ENCODE data around the gene CDK17. TPM values are rescaled to one million over a fixed set of nuclear protein-coding genes. Genes with fewer than 3 reads are reported as not detected.
"Not testable (repeated sequence)": the region's sequence is repeated elsewhere in the genome, so short reads cannot be mapped to it uniquely, and the experiment has no call there.

Gene CDK17
- polyA plus RNA-seq, 1 donor: 35.2 TPM

DNA sequence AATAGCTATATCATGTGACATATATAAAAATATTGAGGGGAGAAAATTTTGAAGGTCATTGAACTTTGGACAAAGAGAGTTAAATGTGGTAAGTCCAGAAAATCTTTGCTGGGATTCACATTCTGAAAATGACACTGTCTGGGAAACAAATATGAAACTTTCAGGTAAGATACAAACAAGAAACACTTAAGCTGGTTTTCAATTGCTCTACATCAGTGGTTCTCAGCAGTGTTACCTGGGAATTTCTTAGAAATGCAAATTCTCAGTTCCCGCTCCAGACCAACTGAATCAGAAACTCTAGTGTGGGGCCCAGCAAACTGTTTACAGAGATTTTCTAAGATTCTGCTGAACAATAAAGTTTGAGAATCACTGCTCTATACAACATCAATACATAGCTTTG is 3.6 kb upstream of the CDK17 start:
- no peaks in the 10 kb centered on the region for H3K27me3 ChIP-seq (ENCODE audit: control insufficient read depth, insufficient read depth, low read length)
- no peaks in the 10 kb centered on the region for H3K36me3 ChIP-seq (ENCODE audit: control insufficient read depth, insufficient read depth, low read length)
- no CpG with 5 or more reads among the region's 1 CpG for WGBS (ENCODE audit: insufficient coverage, low lambda C conversion rate)
- H3K4me3 ChIP-seq (ENCODE audit: low read length): no peak overlapping the region
- no peak for DNase-seq
- no peaks in the 10 kb centered on the region for H3K9me3 ChIP-seq (ENCODE audit: control insufficient read depth, low read depth, low read length)
- no peak overlapping the region for H3K27ac ChIP-seq (ENCODE audit: low read length)
- no peaks in the 10 kb centered on the region for H3K4me1 ChIP-seq (ENCODE audit: control insufficient read depth, insufficient read depth, low read length)

DNA sequence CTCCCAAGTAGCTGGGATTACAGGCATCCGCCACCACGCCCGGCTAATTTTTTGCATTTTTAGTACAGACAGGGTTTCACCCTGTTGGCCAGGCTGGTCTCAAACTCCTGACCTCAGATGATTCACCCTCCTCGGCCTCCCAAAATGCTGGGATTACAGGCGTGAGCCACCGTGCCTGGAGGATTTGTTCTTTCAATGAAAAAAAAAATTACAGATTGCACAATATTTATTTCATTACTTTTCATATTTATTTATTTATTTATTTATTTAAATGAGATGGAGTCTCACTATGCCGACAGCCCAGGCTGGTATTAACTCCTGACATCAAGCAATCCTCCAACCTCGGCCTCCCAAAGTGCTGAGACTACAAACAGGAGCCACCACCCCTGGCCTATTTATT is 2.3 kb upstream of the CDK17 start:
- not testable (repeated sequence) for H3K27me3 ChIP-seq (ENCODE audit: control insufficient read depth, insufficient read depth, low read length); H3K27ac ChIP-seq (ENCODE audit: low read length); H3K4me3 ChIP-seq (ENCODE audit: low read length); H3K36me3 ChIP-seq (ENCODE audit: control insufficient read depth, insufficient read depth, low read length); H3K4me1 ChIP-seq (ENCODE audit: control insufficient read depth, insufficient read depth, low read length); H3K9me3 ChIP-seq (ENCODE audit: control insufficient read depth, low read depth, low read length); DNase-seq
- no CpG with 5 or more reads among the region's 8 CpGs for WGBS (ENCODE audit: insufficient coverage, low lambda C conversion rate)

DNA sequence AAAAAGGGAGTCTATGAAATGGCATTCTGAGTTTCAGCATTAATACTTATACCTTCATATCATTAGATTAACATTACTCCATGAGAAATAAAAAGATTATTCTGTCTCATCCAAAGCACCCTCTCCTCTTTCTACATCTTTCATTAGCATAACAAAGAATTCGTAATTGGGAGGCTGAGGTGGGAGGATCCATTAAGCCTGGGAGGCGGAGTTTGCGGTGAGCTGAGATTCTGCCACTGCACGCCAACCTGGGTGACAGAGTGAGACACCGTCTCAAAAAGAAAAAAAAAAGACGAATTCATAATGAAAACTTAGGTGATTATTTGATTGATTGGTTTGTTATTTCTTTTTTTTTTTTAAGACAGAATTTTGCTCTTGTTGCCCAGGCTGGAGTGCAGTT is 1.8 kb upstream of the CDK17 start:
- Histone ChIP-seq H3K4me3 (ENCODE audit: low read length) (no peak overlapping the region), H3K36me3 (ENCODE audit: control insufficient read depth, insufficient read depth, low read length) (no peaks in the 10 kb centered on the region), H3K27ac (ENCODE audit: low read length) (no peak overlapping the region), H3K27me3 (ENCODE audit: control insufficient read depth, insufficient read depth, low read length) (no peaks in the 10 kb centered on the region), H3K9me3 (ENCODE audit: control insufficient read depth, low read depth, low read length) (no peaks in the 10 kb centered on the region), H3K4me1 (ENCODE audit: control insufficient read depth, insufficient read depth, low read length) (peaks cover 5% of the 10 kb centered on the region)
- no peak for DNase-seq
- WGBS (ENCODE audit: insufficient coverage, low lambda C conversion rate): 89% methylated on average over 5 of the region's 6 CpGs

DNA sequence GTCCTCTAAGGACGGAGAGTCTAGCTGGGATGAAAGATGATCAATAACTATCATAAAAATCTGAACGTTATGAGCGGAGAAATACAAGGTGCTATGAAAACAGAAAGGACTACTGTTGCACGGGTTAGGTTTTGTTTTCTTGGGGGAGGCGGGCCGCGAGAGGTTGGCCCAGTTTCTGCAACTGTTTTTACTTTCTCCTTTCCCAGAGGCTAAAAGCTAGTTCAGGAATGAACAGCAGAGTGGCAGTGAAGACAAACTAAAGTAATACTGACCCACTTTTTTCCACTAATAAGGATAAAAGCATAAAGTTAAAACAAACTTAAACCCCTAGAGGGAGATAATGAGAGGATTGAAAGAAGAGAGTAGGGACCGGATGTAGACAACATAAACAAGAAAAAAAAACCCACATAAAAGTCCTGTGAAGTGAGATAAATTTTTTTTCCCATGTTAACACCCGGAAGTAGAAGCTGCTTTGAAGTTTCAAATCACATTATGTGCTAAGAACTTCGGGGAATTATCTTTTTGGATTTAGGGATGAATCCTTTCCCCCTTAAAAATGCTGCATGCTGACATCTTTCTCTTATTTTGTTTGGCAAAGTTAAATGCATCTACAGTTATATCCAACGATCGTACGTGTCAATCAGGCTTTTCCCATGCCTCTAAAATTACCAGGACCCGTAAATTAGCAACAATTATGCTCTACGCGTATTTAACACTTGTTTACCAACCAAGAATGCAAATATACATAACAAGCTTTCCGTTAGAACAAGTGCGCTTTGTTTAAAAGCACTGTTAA is 1.0 kb upstream of the CDK17 start:
- Histone ChIP-seq H3K27me3 (ENCODE audit: control insufficient read depth, insufficient read depth, low read length) (no peaks in the 10 kb centered on the region), H3K27ac (ENCODE audit: low read length) (peak overlapping the region; percentile 92), H3K36me3 (ENCODE audit: control insufficient read depth, insufficient read depth, low read length) (no peaks in the 10 kb centered on the region), H3K4me3 (ENCODE audit: low read length) (peak overlapping the region; percentile 97), H3K4me1 (ENCODE audit: control insufficient read depth, insufficient read depth, low read length) (peaks cover 5% of the 10 kb centered on the region), H3K9me3 (ENCODE audit: control insufficient read depth, low read depth, low read length) (no peaks in the 10 kb centered on the region)
- DNase-seq: peak in 1 of 2 donors; percentile 66
- 27% methylated on average over 5 of the region's 18 CpGs for WGBS (ENCODE audit: insufficient coverage, low lambda C conversion rate)

DNA sequence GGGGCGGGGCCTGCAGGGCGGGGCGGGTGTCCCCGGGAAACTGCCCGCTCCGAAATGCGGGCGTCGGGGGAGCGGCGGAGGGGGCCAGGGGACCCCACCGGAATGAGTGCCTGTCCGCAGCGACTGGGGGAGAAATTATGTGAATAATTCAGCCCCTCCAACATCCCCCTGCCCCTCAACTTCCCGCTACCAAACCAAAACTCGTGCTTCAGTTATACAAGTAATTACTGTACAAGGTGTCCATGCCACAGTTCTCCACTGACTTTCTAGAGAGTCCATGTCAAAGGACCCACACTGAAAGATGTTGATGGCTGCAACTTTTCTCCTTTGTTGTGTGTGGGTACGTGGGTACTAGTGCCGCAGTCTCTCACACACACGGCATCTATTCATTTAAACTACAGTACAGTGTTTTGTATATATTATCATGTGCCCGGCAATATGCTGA is 414 bp upstream of the CDK17 start:
- 0% methylated on average over 1 of the region's 20 CpGs for WGBS (ENCODE audit: insufficient coverage, low lambda C conversion rate)
- peak; percentile 22 to 76 for DNase-seq
- H3K27ac ChIP-seq (ENCODE audit: low read length): peak overlapping the region; percentile 92

DNA sequence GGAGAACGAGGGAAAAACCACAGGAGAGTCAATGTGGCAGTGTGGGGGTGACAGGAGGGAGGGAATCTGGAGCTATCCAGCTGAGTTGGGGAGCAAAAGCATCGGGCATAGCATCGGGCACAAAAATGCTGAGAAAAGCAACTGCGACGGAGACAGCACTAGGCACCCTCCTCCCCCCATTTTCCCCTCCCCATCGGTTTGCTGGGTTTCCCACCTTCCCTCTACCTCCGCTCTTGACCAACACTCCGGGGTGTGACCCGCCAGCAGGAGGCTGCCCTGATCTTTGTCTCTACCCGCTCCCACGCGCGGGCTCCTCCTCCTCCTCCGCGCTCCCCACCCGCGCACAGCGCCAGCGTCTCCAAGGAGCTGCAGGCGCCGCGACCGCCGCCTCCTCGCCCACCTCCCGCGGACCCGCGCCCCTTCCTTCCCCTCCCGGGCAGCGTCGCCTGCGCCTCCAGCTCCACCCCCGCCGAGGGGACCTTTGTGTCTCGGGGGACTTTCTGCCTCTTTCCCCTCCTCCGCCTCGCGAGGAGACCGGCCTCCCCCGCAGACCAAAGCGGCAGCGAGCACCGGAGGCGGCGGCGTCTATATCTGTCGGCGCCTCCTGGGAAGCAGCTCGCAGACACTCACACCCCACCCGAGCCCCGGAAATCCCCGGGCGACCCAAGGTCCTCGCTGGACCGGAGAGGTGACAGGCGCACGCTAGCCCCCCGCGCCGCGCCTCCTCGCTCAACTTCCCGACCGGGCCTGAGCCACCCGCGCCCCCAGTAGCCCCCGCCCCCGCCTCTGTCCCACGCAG is 920 bp downstream of the CDK17 start:
- Histone ChIP-seq H3K4me1 (ENCODE audit: control insufficient read depth, insufficient read depth, low read length) (peaks cover 5% of the 10 kb centered on the region), H3K27me3 (ENCODE audit: control insufficient read depth, insufficient read depth, low read length) (no peaks in the 10 kb centered on the region), H3K9me3 (ENCODE audit: control insufficient read depth, low read depth, low read length) (no peaks in the 10 kb centered on the region), H3K4me3 (ENCODE audit: low read length) (peak overlapping the region; percentile 97), H3K36me3 (ENCODE audit: control insufficient read depth, insufficient read depth, low read length) (no peaks in the 10 kb centered on the region), H3K27ac (ENCODE audit: low read length) (peak overlapping the region; percentile 97)
- WGBS (ENCODE audit: insufficient coverage, low lambda C conversion rate): 0% methylated on average over 1 of the region's 70 CpGs
- peak; percentile 59 to 82 for DNase-seq

More for the DNA sequence above, 414 bp upstream of the CDK17 start:
- Histone ChIP-seq H3K9me3 (ENCODE audit: control insufficient read depth, low read depth, low read length) (no peaks in the 10 kb centered on the region), H3K36me3 (ENCODE audit: control insufficient read depth, insufficient read depth, low read length) (no peaks in the 10 kb centered on the region), H3K27me3 (ENCODE audit: control insufficient read depth, insufficient read depth, low read length) (no peaks in the 10 kb centered on the region), H3K4me3 (ENCODE audit: low read length) (peak overlapping the region; percentile 97), H3K4me1 (ENCODE audit: control insufficient read depth, insufficient read depth, low read length) (peaks cover 5% of the 10 kb centered on the region)

DNA sequence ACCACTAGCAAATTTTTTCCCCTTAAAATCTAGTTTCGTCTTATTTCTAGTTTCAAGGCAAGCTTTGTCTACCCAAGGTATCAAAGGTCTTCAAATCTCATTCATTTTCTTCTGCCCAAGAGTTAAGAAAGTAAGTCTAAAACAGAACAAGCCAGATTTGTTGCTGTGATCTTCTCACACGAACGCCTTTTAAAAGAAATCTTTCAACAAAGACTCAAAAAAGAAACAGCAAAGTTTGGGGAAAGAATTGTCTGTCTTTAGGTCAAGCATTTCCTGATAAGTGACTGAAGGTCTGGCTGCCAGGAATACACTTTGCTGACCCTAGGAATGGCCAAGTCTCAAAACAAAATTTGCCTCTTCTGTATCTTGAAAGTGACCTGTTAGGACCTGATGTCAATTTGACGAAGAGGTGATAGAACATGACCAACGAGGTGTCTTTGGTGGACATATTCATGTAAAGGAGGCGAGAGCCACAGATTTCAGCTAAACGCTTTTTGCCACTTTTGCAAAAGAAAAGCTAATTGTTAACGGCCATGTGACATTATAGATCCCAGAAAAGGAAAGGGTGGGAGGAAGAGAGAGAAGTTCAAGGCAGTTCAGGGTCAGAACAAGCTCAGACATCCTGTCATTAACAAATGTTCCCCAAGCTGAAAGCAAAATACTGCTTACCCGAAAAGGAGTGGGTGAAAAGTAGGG is 1.7 kb downstream of the CDK17 start:
- Histone ChIP-seq H3K27me3 (ENCODE audit: control insufficient read depth, insufficient read depth, low read length) (no peaks in the 10 kb centered on the region), H3K36me3 (ENCODE audit: control insufficient read depth, insufficient read depth, low read length) (no peaks in the 10 kb centered on the region), H3K9me3 (ENCODE audit: control insufficient read depth, low read depth, low read length) (no peaks in the 10 kb centered on the region), H3K4me1 (ENCODE audit: control insufficient read depth, insufficient read depth, low read length) (peaks cover 5% of the 10 kb centered on the region), H3K4me3 (ENCODE audit: low read length) (peak overlapping the region; percentile 97), H3K27ac (ENCODE audit: low read length) (peak overlapping the region; percentile 97)
- DNase-seq: no peak
- WGBS (ENCODE audit: insufficient coverage, low lambda C conversion rate): 6% methylated on average over 2 of the region's 9 CpGs

DNA sequence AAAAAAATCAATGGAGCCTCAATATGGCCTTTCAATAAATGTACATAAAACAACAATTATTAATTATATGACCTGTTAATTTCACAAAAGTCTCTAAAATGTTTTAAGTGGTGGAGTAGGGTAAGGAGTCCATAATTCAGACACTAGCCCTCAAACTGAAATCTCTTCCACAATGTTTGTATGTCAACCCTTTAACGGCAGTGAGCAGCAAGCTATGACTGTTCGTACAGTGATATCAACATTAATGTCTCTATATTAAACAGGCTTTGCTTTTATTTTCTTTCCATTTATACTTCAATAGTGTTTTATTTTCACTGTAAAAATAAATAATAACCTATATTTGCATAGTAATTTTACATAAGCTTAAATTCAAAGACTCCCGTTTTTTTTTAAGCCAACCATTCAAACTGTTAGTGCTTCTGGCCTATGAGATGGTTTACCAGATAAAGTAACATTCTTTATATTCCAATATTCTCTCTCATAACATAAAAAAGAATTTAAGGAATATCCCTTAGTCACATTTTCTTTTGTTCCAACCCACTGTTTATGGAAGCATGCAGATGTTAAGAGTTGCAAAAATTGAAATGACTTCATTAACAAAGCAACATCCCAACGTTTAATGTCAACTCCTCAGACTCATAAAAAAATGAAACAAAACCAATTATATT is 2.3 kb downstream of the CDK17 start:
- H3K4me1 ChIP-seq (ENCODE audit: control insufficient read depth, insufficient read depth, low read length): peaks cover 5% of the 10 kb centered on the region

DNA sequence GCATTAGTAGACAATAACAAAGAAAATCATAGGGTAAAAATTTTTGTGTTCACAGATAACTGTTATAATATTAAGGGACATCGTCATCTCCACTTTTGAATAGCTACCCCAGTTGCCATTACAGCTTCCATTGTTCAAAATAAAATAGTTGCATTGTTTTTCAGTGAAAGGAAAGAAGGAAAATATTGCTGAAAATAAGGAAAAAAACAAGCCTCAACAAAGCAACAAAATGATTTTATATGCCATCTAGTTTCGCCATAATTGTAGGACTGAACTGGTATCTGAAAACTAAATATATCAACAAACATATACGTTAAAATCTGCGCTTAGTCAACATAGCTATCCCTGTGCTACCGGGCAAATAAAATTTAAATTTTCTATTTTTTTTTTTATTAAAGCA is 3.3 kb downstream of the CDK17 start:
- no peak for DNase-seq
- H3K4me3 ChIP-seq (ENCODE audit: low read length): no peak overlapping the region
- WGBS (ENCODE audit: insufficient coverage, low lambda C conversion rate): 59% methylated on average over 5 of the region's 5 CpGs
- no peaks in the 10 kb centered on the region for H3K36me3 ChIP-seq (ENCODE audit: control insufficient read depth, insufficient read depth, low read length)
- H3K27me3 ChIP-seq (ENCODE audit: control insufficient read depth, insufficient read depth, low read length): no peaks in the 10 kb centered on the region
- peaks cover 5% of the 10 kb centered on the region for H3K4me1 ChIP-seq (ENCODE audit: control insufficient read depth, insufficient read depth, low read length)
- no peaks in the 10 kb centered on the region for H3K9me3 ChIP-seq (ENCODE audit: control insufficient read depth, low read depth, low read length)
- no peak overlapping the region for H3K27ac ChIP-seq (ENCODE audit: low read length)

More for the DNA sequence above, 2.3 kb downstream of the CDK17 start:
- Histone ChIP-seq H3K4me3 (ENCODE audit: low read length) (peak overlapping the region; percentile 97), H3K27me3 (ENCODE audit: control insufficient read depth, insufficient read depth, low read length) (no peaks in the 10 kb centered on the region), H3K27ac (ENCODE audit: low read length) (peak overlapping the region; percentile 97), H3K36me3 (ENCODE audit: control insufficient read depth, insufficient read depth, low read length) (no peaks in the 10 kb centered on the region), H3K9me3 (ENCODE audit: control insufficient read depth, low read depth, low read length) (no peaks in the 10 kb centered on the region)
- 8% methylated on average over 2 of the region's 4 CpGs for WGBS (ENCODE audit: insufficient coverage, low lambda C conversion rate)
- DNase-seq: no peak

DNA sequence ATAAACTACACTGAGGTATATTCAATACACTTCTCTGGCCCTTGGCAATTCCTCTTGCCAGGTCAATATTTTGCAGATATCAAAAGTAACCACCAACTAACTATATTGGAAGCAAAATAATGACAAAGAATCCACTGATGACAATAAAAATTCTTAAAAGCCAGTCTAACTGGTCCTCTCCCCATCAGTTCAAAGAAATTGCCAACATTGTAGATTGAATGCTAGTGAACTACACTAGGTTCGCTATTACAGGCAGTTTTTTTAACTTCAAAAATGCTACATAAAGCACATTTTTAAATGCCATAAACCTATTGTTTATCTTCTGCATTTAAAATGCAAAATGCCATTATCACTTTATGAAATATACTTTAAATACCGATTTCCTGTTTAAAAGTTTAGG is 4.0 kb downstream of the CDK17 start:
- DNase-seq: no peak
- H3K36me3 ChIP-seq (ENCODE audit: control insufficient read depth, insufficient read depth, low read length): no peaks in the 10 kb centered on the region
- no peak overlapping the region for H3K4me3 ChIP-seq (ENCODE audit: low read length)
- WGBS (ENCODE audit: insufficient coverage, low lambda C conversion rate): no CpG with 5 or more reads among the region's 2 CpGs
- no peaks in the 10 kb centered on the region for H3K9me3 ChIP-seq (ENCODE audit: control insufficient read depth, low read depth, low read length)
- no peak overlapping the region for H3K27ac ChIP-seq (ENCODE audit: low read length)
- H3K4me1 ChIP-seq (ENCODE audit: control insufficient read depth, insufficient read depth, low read length): peaks cover 5% of the 10 kb centered on the region
- H3K27me3 ChIP-seq (ENCODE audit: control insufficient read depth, insufficient read depth, low read length): no peaks in the 10 kb centered on the region
